Middle frontal gyrus (tissue), 1 donor: Measurements from ENCODE around the gene ATP8A1.

Experiments
- DNase-seq: peaks from one replicate; pipeline ENCODE4 v3.0.0-alpha.2; 2015; ENCODE audit warnings: low spot score; ENCODE audit errors: extremely low spot score

The ATP8A1 gene

GRCh38 chr4:42417550-42417949 is 239.4 kb downstream of the ATP8A1 start:
- DNase-seq: no peak

DNA sequence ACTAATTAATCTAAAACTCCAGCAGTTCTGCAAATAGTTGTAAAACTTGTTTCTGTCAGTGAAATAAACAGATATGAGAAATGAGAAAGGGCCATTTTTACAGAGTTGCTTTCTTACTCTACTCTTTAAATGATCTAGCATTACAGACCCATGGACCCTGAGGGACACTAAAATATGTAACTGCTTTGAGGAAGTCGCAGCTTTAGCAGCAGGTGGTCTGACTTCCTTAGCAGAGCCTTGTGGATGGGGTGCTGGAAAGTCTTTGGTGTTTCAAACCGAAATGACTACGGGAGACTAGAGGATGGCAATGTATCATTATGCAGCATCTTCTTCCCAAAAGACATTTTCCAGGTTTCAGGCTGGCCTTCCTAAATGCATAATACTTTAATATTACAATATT is 240.9 kb downstream of the ATP8A1 start:
- no peak for DNase-seq

- DNase-seq: no peak
Measured at GRCh38 chr4:42415281-42415680, 241.6 kb downstream of the ATP8A1 start.

DNA sequence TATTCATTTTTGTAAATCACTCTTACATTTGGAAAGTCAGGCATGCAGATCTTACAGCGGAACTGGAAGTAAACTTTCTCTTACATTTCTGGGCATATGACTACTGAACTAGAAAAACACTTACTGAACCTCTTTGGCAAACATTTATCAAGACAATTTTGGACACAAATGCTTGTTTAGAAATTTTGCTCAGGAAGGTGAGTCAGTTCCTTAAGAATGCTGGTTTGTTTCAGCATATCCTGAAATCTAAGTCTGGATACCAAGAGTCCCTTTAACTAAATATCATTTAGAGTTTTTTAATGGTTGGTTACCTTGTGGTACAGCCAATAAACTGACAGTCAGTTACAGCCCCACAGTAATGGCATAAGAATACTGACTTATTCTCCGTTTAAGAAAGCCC is 244.7 kb downstream of the ATP8A1 start:
- DNase-seq: no peak

DNA sequence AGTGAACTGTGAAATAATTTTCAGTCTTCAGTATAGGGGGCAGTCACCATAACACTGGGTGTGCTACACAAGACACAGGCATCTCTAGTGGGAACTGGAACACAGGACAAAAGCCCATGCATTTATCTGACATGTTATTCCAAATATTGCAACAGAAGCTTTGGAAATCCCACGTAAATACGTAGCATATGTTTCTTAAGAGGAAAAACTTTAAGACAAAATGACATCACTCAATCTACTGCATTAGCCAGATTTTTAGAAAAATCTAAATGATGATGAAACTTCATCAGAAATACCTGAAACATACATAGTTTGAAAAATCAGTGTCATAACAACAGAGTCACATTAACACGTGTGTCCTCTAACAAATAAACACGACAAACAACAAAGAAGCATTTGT is 245.1 kb downstream of the ATP8A1 start:
- no peak for DNase-seq

- no peak for DNase-seq
Measured at GRCh38 chr4:42410446-42410845, 246.5 kb downstream of the ATP8A1 start.

DNA sequence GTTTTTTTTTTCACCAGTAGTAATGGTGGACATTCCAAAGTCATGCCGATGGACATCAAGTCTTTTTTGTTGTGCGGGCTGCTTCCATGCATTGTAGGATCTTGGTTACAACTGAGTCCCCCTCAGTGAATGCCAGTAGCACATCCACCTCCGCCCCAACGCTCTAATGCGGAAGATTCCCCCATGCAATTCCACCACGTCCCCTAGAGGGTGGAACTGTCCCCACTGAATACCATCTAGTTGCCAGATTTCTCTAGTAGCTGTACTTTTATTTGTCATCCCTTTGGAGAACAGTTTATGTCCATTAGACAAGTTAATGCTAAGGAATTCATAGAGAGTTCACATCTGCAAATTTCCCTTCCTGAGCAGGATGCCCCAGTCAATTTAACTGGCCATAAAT is 252.9 kb downstream of the ATP8A1 start:
- no peak for DNase-seq

DNA sequence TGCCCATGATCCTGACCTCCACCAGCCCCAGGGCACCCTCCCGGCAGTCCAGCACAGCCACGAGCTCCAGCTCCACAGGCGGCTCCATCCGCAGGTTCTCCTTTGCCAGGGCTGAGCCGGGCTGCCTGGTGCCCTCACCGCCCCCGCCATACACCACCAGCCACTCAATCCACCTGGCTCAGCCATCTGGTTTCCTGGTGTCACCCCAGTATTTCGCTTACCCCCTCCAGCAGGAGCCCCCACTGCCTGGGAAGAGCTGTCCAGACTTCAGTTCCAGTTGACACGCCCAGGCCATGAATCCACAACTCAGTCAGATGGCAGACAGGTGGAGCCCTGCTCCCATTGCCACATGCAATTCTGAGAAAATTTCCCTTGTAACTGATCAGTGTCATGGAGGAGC is 255.7 kb downstream of the ATP8A1 start:
- no peak for DNase-seq

DNA sequence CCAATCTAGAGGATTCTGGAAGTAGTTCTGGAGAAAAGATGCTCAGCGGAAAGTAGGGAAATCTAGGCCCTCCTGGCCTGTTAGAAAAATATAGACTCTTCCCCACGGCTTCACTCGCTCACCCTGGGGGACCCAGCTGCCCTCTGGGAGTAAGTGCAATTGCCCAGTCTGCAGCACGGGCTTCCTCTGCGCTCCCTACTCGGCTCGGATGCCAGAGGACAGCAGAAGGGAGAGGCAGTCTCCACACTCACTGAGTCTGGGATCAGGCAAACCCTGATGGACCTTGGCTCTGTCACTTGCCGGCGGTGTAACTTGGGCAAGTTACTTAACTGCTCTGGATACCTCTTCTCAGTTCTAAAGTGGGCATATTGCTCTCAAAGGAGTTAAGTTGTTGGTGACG is 257.5 kb downstream of the ATP8A1 start:
- no peak for DNase-seq

GRCh38 chr4:42398871-42399331 is 258.0 kb downstream of the ATP8A1 start:
- no peak for DNase-seq

- DNase-seq: no peak
Measured at GRCh38 chr4:42398171-42398870, 258.6 kb downstream of the ATP8A1 start.

- no peak for DNase-seq
Measured at GRCh38 chr4:42397635-42398170, 259.2 kb downstream of the ATP8A1 start.

- DNase-seq: no peak
Measured at GRCh38 chr4:42396752-42397634, 259.9 kb downstream of the ATP8A1 start, which contains the start of gene SHISA3. SHISA3 (plus strand) TSS chr4:42397488; CDS start chr4:42398057, 569 bp downstream.

- DNase-seq: no peak
Measured at GRCh38 chr4:42396361-42396751, 260.5 kb downstream of the ATP8A1 start.

GRCh38 chr4:42395595-42395994 is 261.3 kb downstream of the ATP8A1 start:
- no peak for DNase-seq

DNA sequence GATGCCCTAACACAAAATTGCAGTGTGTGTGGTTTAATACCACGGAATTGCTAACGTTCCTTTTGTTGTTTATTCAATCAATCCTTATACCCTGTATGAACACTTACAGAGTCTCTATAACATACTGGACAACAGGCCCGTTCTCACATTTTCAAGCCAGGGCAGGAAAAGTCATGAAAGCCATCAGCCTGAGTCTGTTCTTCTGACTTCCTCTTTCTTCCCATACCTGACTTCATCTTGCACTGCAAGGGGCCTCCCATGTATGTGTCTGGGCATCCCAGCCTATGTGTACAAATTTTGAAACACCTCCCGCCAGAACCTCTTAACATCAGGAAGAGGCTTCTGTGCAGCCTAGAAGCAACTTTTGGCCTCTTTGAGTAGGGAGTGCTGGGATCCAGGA is 264.5 kb downstream of the ATP8A1 start:
- DNase-seq: no peak

GRCh38 chr4:42391981-42392380 is 264.9 kb downstream of the ATP8A1 start:
- no peak for DNase-seq

DNA sequence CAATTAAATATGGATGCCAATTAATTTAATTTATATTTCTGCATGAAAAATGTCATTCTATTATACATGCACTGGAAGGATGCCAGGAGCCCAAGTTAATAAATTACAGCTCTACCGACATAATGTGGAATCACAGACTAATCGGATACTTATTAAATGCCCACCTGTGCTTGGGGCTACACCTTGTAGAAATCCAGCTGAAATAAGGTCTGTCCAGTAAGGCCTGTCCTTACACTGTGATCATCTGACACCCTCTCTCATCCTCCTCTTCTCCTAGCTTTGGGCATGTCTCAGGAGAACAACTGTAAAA is 265.6 kb downstream of the ATP8A1 start:
- DNase-seq: no peak

- no peak for DNase-seq
Measured at GRCh38 chr4:42390622-42391354, 266.1 kb downstream of the ATP8A1 start.

GRCh38 chr4:42385516-42385915 is 271.4 kb downstream of the ATP8A1 start:
- DNase-seq: no peak

- no peak for DNase-seq
Measured at GRCh38 chr4:42381666-42382065, 275.2 kb downstream of the ATP8A1 start.

- DNase-seq: no peak
Measured at GRCh38 chr4:42377497-42377896, 279.4 kb downstream of the ATP8A1 start.
